NB4 (cell line): ENCODE measurements around the gene PLAAT2.
"Not testable (repeated sequence)": the region's sequence is repeated elsewhere in the genome, so short reads cannot be mapped to it uniquely, and the experiment has no call there.

Experiments used
- DNase-seq: peaks from one replicate; pipeline ENCODE4 v3.0.0; 2010; ENCODE audit warnings: low read depth
- H3K4me3 ChIP-seq: one replicate; pipeline ENCODE4 v1.5.1; 2011; ENCODE audit warnings: mild to moderate bottlenecking, low read depth, low read length, moderate library complexity
- CTCF ChIP-seq: IDR thresholded peaks from one replicate; pipeline ENCODE4 v1.5.1; 2012; ENCODE audit warnings: low read depth, low read length
- MAX ChIP-seq: IDR thresholded peaks from 2 replicates; pipeline ENCODE4 v1.6.1; 2011; ENCODE audit warnings: low read depth, low read length
- MYC ChIP-seq: IDR thresholded peaks from 2 replicates; pipeline ENCODE4 v1.6.1; 2011; ENCODE audit warnings: low read depth, low read length
- POLR2A ChIP-seq: IDR thresholded peaks from 2 replicates; pipeline ENCODE4 v1.6.1; 2011; ENCODE audit warnings: mild to moderate bottlenecking; ENCODE audit not compliant: insufficient read length; ENCODE audit errors: extremely low read depth

The PLAAT2 gene

GRCh38 chr11:63608353-63609345 lies 45.5 kb upstream of the PLAAT2 start:
- no peak overlapping the region for H3K4me3 ChIP-seq

DNA sequence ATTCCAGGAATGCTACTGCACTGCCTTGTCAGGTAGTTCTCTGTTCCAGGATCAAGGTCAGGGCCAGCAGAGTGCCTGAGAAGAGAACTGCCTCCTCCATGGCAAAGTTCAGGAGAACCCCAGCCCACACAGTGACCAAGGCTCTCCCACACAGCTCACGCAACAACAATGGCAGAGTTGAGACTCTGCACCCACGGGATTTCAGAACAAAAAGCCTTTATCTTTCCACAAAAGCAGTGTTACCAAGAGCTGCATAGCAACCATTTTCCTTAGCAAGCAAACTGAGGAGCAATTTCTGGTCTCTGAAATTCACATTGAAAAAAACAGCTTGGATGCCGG lies 40.0 kb upstream of the PLAAT2 start:
- DNase-seq, result no peak
- no peak for TF ChIP-seq POLR2A
- TF ChIP-seq MYC, result no peak
- H3K4me3 ChIP-seq, result no peak overlapping the region

More at GRCh38 chr11:63608353-63609345, 45.5 kb upstream of the PLAAT2 start:
- TF ChIP-seq MYC (no peak), MAX (no peak), POLR2A (no peak), CTCF (no peak)
- no peak for DNase-seq

DNA sequence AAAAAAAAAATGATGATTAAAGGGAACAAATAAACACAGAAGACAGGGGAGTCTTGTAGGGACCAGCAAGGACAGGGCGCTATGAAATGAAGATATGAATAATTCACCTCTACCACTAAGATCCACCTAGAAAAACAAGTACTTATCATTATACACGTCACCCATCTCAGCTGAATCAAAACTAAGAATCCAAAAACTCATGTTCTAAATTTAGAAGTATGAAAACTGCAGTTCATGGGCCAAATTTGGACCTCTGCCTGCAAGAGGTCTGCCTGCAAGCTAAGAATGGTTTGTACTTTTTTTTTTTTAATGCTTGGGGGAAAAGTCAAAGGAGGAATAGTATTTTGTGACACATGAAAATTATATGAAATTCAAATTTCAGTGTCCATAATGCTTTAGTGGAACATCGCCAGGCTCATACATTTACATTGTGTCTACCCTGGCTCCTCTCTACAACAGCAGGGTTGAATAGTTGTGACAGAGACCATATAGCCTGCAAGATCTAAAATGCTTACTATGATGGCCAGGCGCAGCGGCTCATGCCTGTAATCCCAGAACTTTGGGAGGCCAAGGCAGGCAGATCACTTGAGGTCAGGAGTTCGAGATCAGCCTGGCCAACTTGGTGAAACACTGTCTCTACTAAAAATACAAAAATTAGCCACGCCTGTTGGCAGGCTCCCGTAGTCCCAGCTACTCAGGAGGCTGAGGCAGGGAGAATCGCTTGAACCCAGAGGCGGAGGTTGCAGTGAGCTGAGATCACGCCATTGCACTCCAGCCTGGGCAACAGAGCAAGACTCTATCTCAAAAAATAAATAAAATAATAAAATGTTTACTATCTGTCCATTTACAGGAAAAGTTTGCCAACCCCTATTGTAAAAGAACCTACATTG lies 39.4 kb upstream of the PLAAT2 start:
- not testable (repeated sequence) for DNase-seq

GRCh38 chr11:63599211-63600122 lies 36.3 kb upstream of the PLAAT2 start:
- TF ChIP-seq MYC (no peak), POLR2A (no peak), CTCF (no peak), MAX (no peak)
- DNase-seq, result no peak

More for the DNA sequence above, 39.4 kb upstream of the PLAAT2 start:
- H3K4me3 ChIP-seq, result not testable (repeated sequence)

DNA sequence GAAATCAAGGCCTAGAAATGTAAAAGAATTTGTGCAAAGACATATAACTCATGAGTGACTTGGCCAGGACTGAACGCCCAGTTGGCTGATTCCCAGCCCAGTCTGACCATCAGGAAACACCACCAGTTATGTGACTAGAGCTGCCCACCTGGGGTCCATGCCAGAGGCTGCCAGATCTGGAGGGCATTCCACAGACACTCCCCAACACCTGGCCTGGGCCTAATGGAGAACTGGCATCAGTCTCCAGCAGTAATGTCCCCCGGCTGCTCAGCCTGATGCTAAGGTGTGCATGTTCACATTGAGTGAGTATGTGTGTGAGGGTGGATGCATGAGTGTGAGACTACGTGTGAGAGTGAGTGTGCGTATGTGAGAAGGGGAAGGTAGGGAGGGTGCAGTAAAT lies 35.4 kb upstream of the PLAAT2 start:
- TF ChIP-seq MAX (no peak), CTCF (no peak), POLR2A (no peak), MYC (no peak)
- no peak overlapping the region for H3K4me3 ChIP-seq
- DNase-seq, result no peak

More at GRCh38 chr11:63599211-63600122, 36.3 kb upstream of the PLAAT2 start:
- H3K4me3 ChIP-seq, result no peak overlapping the region

DNA sequence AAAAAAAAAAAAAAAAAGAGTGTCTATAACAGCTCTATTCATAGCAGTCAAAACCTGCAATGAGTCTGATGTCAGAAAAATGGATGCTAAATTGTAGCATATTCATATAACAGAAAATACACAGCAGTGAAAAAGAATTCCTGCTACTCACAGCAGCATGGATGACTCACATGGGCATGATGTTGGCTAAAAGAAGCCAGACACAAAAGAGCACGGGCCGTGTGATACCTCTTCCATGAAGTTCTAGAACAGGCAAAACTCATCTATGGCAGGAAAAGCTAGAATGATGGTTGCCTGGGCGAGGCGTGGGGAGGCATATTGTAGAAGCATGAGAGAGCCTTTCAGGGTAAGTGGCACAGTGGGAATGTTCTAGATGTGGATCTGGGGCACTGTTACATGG lies 32.1 kb upstream of the PLAAT2 start:
- no peak for DNase-seq
- TF ChIP-seq MAX (no peak), POLR2A (no peak), MYC (no peak), CTCF (no peak)
- H3K4me3 ChIP-seq, result no peak overlapping the region
